ENCODE data around the gene ELANE. TPM values are rescaled to one million over a fixed set of nuclear protein-coding genes. Genes with fewer than 3 reads are reported as not detected.

The ELANE gene
- total RNA-seq, 4 donors from 2014 or later = 2.4 to 2.8 TPM; not detected in 2

- no peak for TF ChIP-seq CTCF (IDR thresholded peaks at IDR 0.05; ENCODE audit: low read depth)
Measured at GRCh38 chr19:892243-892893, 40.3 kb downstream of the ELANE start.

GRCh38 chr19:892894-893689 lies 41.0 kb downstream of the ELANE start, which contains the start of the genes MED16 and RNU6-9:
TSS of gene MED16 (minus strand) at chr19:893187. CDS start at chr19:891131, 2,056 bp downstream.
TSS of gene RNU6-9 (plus strand) at chr19:893484.
- no peak for TF ChIP-seq CTCF (IDR thresholded peaks at IDR 0.05; ENCODE audit: low read depth)

- TF ChIP-seq CTCF (IDR thresholded peaks at IDR 0.05; ENCODE audit: low read depth) = no peak
Measured at GRCh38 chr19:896434-896833, 44.3 kb downstream of the ELANE start.

GRCh38 chr19:896999-897398 lies 44.9 kb downstream of the ELANE start:
- no peak for TF ChIP-seq CTCF (IDR thresholded peaks at IDR 0.05; ENCODE audit: low read depth)

GRCh38 chr19:897442-898039 lies 45.4 kb downstream of the ELANE start:
- no peak for TF ChIP-seq CTCF (IDR thresholded peaks at IDR 0.05; ENCODE audit: low read depth)

- TF ChIP-seq CTCF (IDR thresholded peaks at IDR 0.05; ENCODE audit: low read depth) = no peak
Measured at GRCh38 chr19:898663-899062, 46.6 kb downstream of the ELANE start.
